H1 (cell line): ENCODE results near the gene CALML4. TPM values are rescaled to one million over a fixed set of nuclear protein-coding genes. Genes with fewer than 3 reads are reported as not detected.
A peak's percentile ranks its signal among the peaks of the same experiment; 100 is the strongest.

Experiments used
- CTCF ChIA-PET: fragments of 300-600 bp; sonication (Branson Sonifier 250); formaldehyde crosslinking; loops from one replicate; lab custom pipeline; 2021; ENCODE audit not compliant: partially characterized antibody; lab: Charles Lee
- POLR2A ChIA-PET: fragments of 300-600 bp; sonication (Branson Sonifier 250); formaldehyde crosslinking; loops from one replicate; lab custom pipeline; 2021; ENCODE audit warnings: inconsistent platforms; ENCODE audit not compliant: partially characterized antibody; lab: Charles Lee
- DNase-seq, 2 experiments: peaks; one replicate each; pipeline versions ENCODE4 v3.0.0 to v3.0.0-alpha.2; 2010 to 2022; ENCODE audit warnings: low spot score in 2 of 2, low read depth in 1 of 2, mixed read lengths in 1 of 2
- FAIRE-seq: peaks from 2 replicates; lab custom pipeline; 2011; peaks lifted over from hg19 to GRCh38; lab: Jason Lieb, UNC
- H2AFZ ChIP-seq: 2 replicates; pipeline ENCODE4 v1.8.1; 2012; ENCODE audit warnings: low read length, inconsistent platforms
- H2AK5ac ChIP-seq: 2 replicates; pipeline ENCODE4 v1.6.1; 2013; ENCODE audit warnings: low read depth, low read length
- H2BK120ac ChIP-seq: replicated peaks from 2 replicates; pipeline ENCODE3; 2013; ENCODE audit warnings: low read depth, low read length, inconsistent platforms
- H2BK12ac ChIP-seq: 2 replicates; pipeline ENCODE4 v1.6.1; 2013; ENCODE audit warnings: low read depth, low read length
- H2BK15ac ChIP-seq: 2 replicates; pipeline ENCODE4 v1.6.1; 2013; ENCODE audit warnings: low read length
- H2BK20ac ChIP-seq: 2 replicates; pipeline ENCODE4 v1.6.1; 2013; ENCODE audit warnings: low read length
- H2BK5ac ChIP-seq: 2 replicates; pipeline ENCODE4 v1.6.1; 2013; ENCODE audit warnings: low read depth, low read length
- H3K14ac ChIP-seq: 2 replicates; pipeline ENCODE4 v1.6.1; 2013; ENCODE audit warnings: inconsistent platforms; ENCODE audit not compliant: insufficient read length
- H3K18ac ChIP-seq: 2 replicates; pipeline ENCODE4 v1.6.1; 2013; ENCODE audit warnings: low read length; ENCODE audit errors: extremely low read depth
- H3K23ac ChIP-seq: 2 replicates; pipeline ENCODE4 v1.6.1; 2013; ENCODE audit warnings: inconsistent platforms; ENCODE audit not compliant: insufficient read length
- H3K23me2 ChIP-seq: 2 replicates; pipeline ENCODE4 v1.6.1; 2013; ENCODE audit warnings: low read depth, low read length
- H3K27ac ChIP-seq: 2 replicates; pipeline ENCODE4 v1.6.1; 2011; ENCODE audit warnings: low read depth, low read length, inconsistent platforms
- H3K27me3 ChIP-seq, 4 experiments: replicated peaks in 1 of 4; 1 replicate in 1 of 4; 2 replicates in 3 of 4; pipeline versions ENCODE4 v1.6.1 to v1.8.1; 2011 to 2013; ENCODE audit warnings: low read length in 3 of 4, mild to moderate bottlenecking in 3 of 4, inconsistent platforms in 2 of 4, mixed read lengths in 2 of 4, moderate library complexity in 1 of 4; ENCODE audit not compliant: control insufficient read depth in 3 of 4, insufficient read depth in 3 of 4; ENCODE audit errors: extremely low read depth in 1 of 4
- H3K36me3 ChIP-seq, 4 experiments: 2 replicates each; pipeline versions ENCODE4 v1.6.1 to v1.8.1; 2011 to 2013; ENCODE audit warnings: mild to moderate bottlenecking in 4 of 4, low read length in 3 of 4, moderate library complexity in 2 of 4, control low read depth in 1 of 4, inconsistent platforms in 1 of 4; ENCODE audit not compliant: insufficient read depth in 4 of 4, control insufficient read depth in 2 of 4
- H3K4ac ChIP-seq: replicated peaks from 2 replicates; pipeline ENCODE3; 2013; ENCODE audit warnings: low read length, low read depth, mixed read lengths, inconsistent platforms; ENCODE audit not compliant: insufficient read length
- H3K4me1 ChIP-seq, 4 experiments: replicated peaks in 1 of 4; 1 replicate in 1 of 4; 2 replicates in 3 of 4; pipeline versions ENCODE4 v1.6.1 to v1.8.1; 2011 to 2013; ENCODE audit warnings: low read length in 3 of 4, inconsistent platforms in 2 of 4, mixed read lengths in 1 of 4; ENCODE audit not compliant: insufficient read depth in 4 of 4, control insufficient read depth in 3 of 4
- H3K4me2 ChIP-seq, 2 experiments: 2 replicates each; pipeline versions ENCODE4 v1.6.1 to v1.8.1; 2011 to 2013; ENCODE audit warnings: low read depth in 2 of 2, low read length in 2 of 2, control low read depth in 1 of 2, inconsistent platforms in 1 of 2, mild to moderate bottlenecking in 1 of 2; ENCODE audit not compliant: insufficient read depth in 1 of 2
- H3K4me3 ChIP-seq, 4 experiments: fragments of 200-600, 300-600 bp in 1 of 4; sonication (generic), shearing (Covaris generic), sonication (Bioruptor Twin) in 1 of 4; 2 replicates each; pipeline versions ENCODE4 v1.5.1 to v1.8.1; 2011 to 2016; ENCODE audit warnings: low read length in 4 of 4, low read depth in 3 of 4, control low read depth in 2 of 4, inconsistent platforms in 2 of 4, mild to moderate bottlenecking in 2 of 4, mixed read lengths in 1 of 4, moderate library complexity in 1 of 4; ENCODE audit not compliant: insufficient read depth in 2 of 4; ENCODE audit errors: extremely low read depth in 1 of 4
- H3K56ac ChIP-seq: replicated peaks from 2 replicates; pipeline ENCODE3; 2013; ENCODE audit warnings: low read depth, mild to moderate bottlenecking, mixed read lengths, low read length, inconsistent platforms; ENCODE audit not compliant: insufficient read length
- H3K79me1 ChIP-seq: 2 replicates; pipeline ENCODE4 v1.6.1; 2013; ENCODE audit warnings: low read depth, low read length, control low read depth
- H3K79me2 ChIP-seq, 2 experiments: 2 replicates each; pipeline versions ENCODE4 v1.6.1 to v1.8.1; 2012 to 2013; ENCODE audit warnings: low read length in 2 of 2, mild to moderate bottlenecking in 2 of 2, inconsistent platforms in 1 of 2; ENCODE audit not compliant: insufficient read depth in 2 of 2, control insufficient read depth in 1 of 2
- H3K9ac ChIP-seq, 4 experiments: replicated peaks in 1 of 4; 1 replicate in 1 of 4; 2 replicates in 3 of 4; pipeline versions ENCODE4 v1.6.1 to v1.8.1; 2011 to 2013; ENCODE audit warnings: low read depth in 3 of 4, low read length in 3 of 4, control low read depth in 2 of 4, mild to moderate bottlenecking in 2 of 4, moderate library complexity in 2 of 4, inconsistent platforms in 1 of 4; ENCODE audit errors: extremely low read depth in 1 of 4
- H3K9me3 ChIP-seq, 2 experiments: 2 replicates each; pipeline versions ENCODE4 v1.6.1 to v1.8.1; 2012 to 2013; ENCODE audit warnings: mild to moderate bottlenecking in 2 of 2, moderate library complexity in 2 of 2, control low read depth in 1 of 2, inconsistent platforms in 1 of 2, low read depth in 1 of 2, low read length in 1 of 2, mixed read lengths in 1 of 2; ENCODE audit not compliant: insufficient read depth in 2 of 2
- H4K20me1 ChIP-seq, 2 experiments: replicated peaks in 1 of 2; 2 replicates each; pipeline versions ENCODE3 to v1.8.1; 2011 to 2013; ENCODE audit warnings: inconsistent platforms in 2 of 2, low read length in 2 of 2, mild to moderate bottlenecking in 1 of 2; ENCODE audit not compliant: insufficient read depth in 2 of 2, control insufficient read depth in 1 of 2
- H4K5ac ChIP-seq: 2 replicates; pipeline ENCODE4 v1.6.1; 2013; ENCODE audit warnings: low read length, low read depth, mixed read lengths, inconsistent platforms; ENCODE audit not compliant: insufficient read length
- H4K8ac ChIP-seq: 2 replicates; pipeline ENCODE4 v1.8.0; 2013; ENCODE audit warnings: mild to moderate bottlenecking, moderate library complexity, low read length, inconsistent platforms; ENCODE audit not compliant: insufficient read depth; ENCODE audit errors: extremely low read depth
- H4K91ac ChIP-seq: replicated peaks from 2 replicates; pipeline ENCODE3; 2013; ENCODE audit warnings: low read length, mixed read lengths, inconsistent platforms; ENCODE audit not compliant: insufficient read length
- KDM5A ChIP-seq: fragments of 200-600 bp; IDR thresholded peaks from 2 replicates; pipeline ENCODE4 v1.7.1; 2012; ENCODE audit warnings: mild to moderate bottlenecking, low read length, inconsistent platforms, mixed read lengths
- POLR2A ChIP-seq, 2 experiments: IDR thresholded peaks; 1 replicate in 1 of 2; 2 replicates in 1 of 2; pipeline ENCODE4 v1.6.1; 2011; ENCODE audit warnings: low read depth in 2 of 2, low read length in 2 of 2, mild to moderate bottlenecking in 2 of 2; ENCODE audit errors: control extremely low read depth in 1 of 2
- SIRT6 ChIP-seq: IDR thresholded peaks from one replicate; pipeline ENCODE4 v1.7.1; 2012; ENCODE audit warnings: low read length, inconsistent platforms
- TAF1 ChIP-seq: IDR thresholded peaks from 2 replicates; pipeline ENCODE4 v1.6.1; 2011; ENCODE audit warnings: mild to moderate bottlenecking, low read depth, low read length
- WGBS, 2 experiments: shearing (Covaris generic) in 1 of 2; methylation state at CpG; one replicate each; pipeline versions ENCODE4 v1.1.6 to v1.1.7; 2013 to 2015; ENCODE audit warnings: low lambda C conversion rate in 2 of 2, mixed read lengths in 2 of 2, inconsistent platforms in 1 of 2, low coverage in 1 of 2, missing lambda C conversion rate in 1 of 2; ENCODE audit not compliant: insufficient replicate concordance in 2 of 2, insufficient coverage in 1 of 2, insufficient read length in 1 of 2; ENCODE audit errors: extremely low coverage in 1 of 2, missing lambda C conversion rate in 1 of 2; 5-methylcytosine and 5-hydroxymethylcytosine counted together
- polyA plus RNA-seq, 7 experiments: library from polyadenylated mRNA; depleted of rRNA in 3 of 7; stranded (reverse) in 5 of 7; unstranded in 2 of 7; fragments of >200 nt in 5 of 7; fragments of 200-250 nt in 2 of 7; gene quantifications; 1 replicate in 5 of 7; 2 replicates in 1 of 7; 4 replicates in 1 of 7; pipeline versions ENCODE4 v1.2.1 to v1.2.3, GENCODE V29; 2011 to 2013; ENCODE audit warnings: missing spikeins in 2 of 7, mixed read lengths in 2 of 7
- total RNA-seq: library from RNA; stranded (reverse); fragmentation: NEBNext Ultra II Directional; extraction: Animal tissue kit (Norgen Biotek cat#: 25700); gene quantifications from 2 replicates; pipeline ENCODE4 v1.2.1, GENCODE V29; 2021

Gene CALML4
- total and polyA plus RNA-seq, 2 of the 8 experiments (the other 6 are each of a cell fraction or from before 2014, with no cell fraction given) = 3.8 to 12.5 TPM

DNA sequence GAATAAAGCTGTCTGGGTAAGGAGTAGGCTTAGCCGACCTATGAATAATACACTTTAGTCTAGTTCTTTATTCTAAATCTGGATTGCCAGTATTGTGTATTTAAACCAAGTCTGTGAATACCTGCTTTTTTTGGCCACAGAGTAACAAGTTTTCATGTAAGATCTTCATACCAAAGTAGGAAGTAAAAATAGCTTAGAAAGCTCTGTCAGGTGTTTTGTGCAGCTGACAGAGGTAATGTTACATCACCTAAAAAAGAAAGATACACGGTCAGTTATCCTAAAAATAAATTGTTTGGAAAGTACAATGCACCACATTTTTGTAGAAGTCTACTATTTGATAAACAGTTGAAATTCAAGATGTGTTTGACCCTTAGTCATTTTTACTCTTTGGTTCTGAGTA, 16.5 kb downstream of the CALML4 start:
- H3K4me3 ChIP-seq = no peak overlapping the region
- H3K56ac ChIP-seq = no peak overlapping the region
- H2BK120ac ChIP-seq = no peak overlapping the region
- 87% methylated on average over 2 of the region's 2 CpGs; no CpG with 5 or more reads in 1 of the 2 experiments for WGBS, 2 experiments
- no peaks in the 10 kb centered on the region for H3K9me3 ChIP-seq
- TF ChIP-seq TAF1 = no peak
- 0 out of 3 replicates have a peak, but pooled peaks of 1 of the 2 experiments have one; percentile 9 for TF ChIP-seq POLR2A (IDR thresholded peaks at IDR 0.05; ENCODE audit: control extremely low read depth in 1 of 2, low read depth in 2 of 2, low read length in 2 of 2)
- no peak for TF ChIP-seq SIRT6
- no peak for TF ChIP-seq KDM5A
- no peak overlapping the region for H3K18ac ChIP-seq
- POLR2A ChIA-PET = interaction anchor here (1.0 kb wide), 1 partner anchor 11 kb away, joined by 3 read pairs; no protein-coding TSS in a partner anchor
- H4K20me1 ChIP-seq = no peaks in the 10 kb centered on the region
- no peak for FAIRE-seq
- H3K36me3 ChIP-seq = peaks cover 0 to 50% (median 27%) of the 10 kb centered on the region in 4 experiments; a peak in 5 of 8 replicates
- no peaks in the 10 kb centered on the region for H3K79me1 ChIP-seq
- H3K27me3 ChIP-seq = no peaks in the 10 kb centered on the region
- no peaks in the 10 kb centered on the region; a peak in 1 of 7 replicates for H3K4me1 ChIP-seq
- no peaks in the 10 kb centered on the region for H3K79me2 ChIP-seq
- no peak overlapping the region for H2AFZ ChIP-seq
- no peak overlapping the region for H4K5ac ChIP-seq
- H2BK15ac ChIP-seq = no peak overlapping the region
- H3K9ac ChIP-seq = no peak overlapping the region
- no peaks in the 10 kb centered on the region for H3K23me2 ChIP-seq
- H3K14ac ChIP-seq = no peak overlapping the region
- CTCF ChIA-PET = no interaction called here
- H4K91ac ChIP-seq = no peak overlapping the region
- no peak overlapping the region for H2BK12ac ChIP-seq
- no peak overlapping the region for H3K27ac ChIP-seq
- H2BK5ac ChIP-seq = no peak overlapping the region
- no peak overlapping the region for H2AK5ac ChIP-seq
- H2BK20ac ChIP-seq = no peak overlapping the region
- no peak overlapping the region for H3K4ac ChIP-seq
- H3K4me2 ChIP-seq = no peak overlapping the region
- no peak overlapping the region for H3K23ac ChIP-seq
- DNase-seq = no peak
- H4K8ac ChIP-seq = no peak overlapping the region
